Stimulated activated CD8-positive, alpha-beta memory T cell treated with anti-CD3 and anti-CD28 coated beads, Interleukin-15, amount 100 ng/mL, for 48 hours (primary cell): ENCODE results near the gene TEP1.
"Not testable (repeated sequence)": the region's sequence is repeated elsewhere in the genome, so short reads cannot be mapped to it uniquely, and the experiment has no call there.

Experiments
- DNase-seq, 2 donors: peaks; one replicate each; pipeline ENCODE4 v3.0.0-alpha.2; 2020; ENCODE audit warnings: low read depth in 2 of 2

Gene TEP1

DNA sequence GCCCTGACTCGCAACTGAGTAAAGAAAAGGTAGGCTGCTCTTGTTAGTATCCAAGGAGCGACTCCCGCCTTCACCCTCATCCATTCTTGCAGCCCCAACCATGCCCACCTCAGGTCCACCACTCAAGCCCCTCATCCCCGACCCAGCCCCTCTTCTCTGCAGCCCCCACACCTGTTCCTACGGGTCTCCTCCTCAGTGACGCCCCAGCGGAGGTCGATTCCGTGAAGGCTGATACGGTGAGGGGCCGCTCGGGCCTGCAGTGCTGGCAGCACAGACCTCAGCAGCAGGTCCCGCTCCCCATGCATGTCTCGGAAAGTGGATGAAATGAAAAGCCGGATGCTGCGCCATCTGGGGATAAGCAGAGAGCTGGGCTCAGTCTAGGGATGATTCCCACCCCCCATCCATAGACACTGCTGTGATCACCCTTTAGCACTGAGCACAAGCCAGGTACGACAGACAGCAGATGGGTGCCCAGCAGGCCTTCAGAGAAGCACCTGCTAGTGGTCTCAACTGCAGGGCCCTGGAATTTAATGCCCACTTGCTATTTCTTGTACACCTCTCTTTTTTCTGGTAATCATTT is 26.9 kb downstream of the TEP1 start:
- no peak for DNase-seq

DNA sequence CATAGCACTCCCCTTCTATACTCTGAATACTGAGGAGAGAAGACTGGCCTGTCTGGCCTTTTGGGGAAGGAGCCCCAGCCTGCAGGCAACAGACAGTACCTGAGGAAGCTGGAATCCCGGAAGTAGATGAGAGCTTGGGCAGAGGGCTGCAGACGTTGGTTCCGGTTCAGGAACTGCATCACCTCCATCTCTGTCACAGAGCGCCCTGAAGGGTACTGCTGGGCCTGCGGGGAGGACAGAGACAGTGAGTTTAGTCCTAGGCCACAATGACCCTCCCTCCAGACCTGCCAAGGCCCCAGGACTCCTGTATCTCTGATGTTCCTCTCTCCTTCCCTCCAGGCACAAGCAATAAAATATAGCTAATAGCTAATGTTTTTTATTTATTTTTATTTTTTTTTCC is 28.4 kb downstream of the TEP1 start:
- no peak for DNase-seq

DNA sequence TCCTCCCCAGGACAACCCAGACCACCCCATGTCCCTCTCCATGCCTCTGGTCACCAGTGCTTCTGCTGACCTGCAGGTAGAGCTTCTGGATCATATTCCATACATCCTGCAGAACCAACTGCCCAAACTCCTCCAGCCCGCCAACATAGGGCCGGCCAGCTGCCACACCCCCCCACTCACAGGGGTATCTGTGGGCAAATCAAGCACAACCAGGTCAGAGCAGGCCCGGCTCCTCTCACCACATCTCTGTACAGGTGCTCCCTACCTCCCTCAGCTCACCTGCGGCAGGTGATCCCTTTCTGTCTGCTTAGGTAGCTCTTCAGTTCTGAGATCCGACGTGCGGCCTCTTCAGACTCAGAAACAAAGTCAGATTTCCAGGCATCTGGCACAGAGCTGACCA is 29.0 kb downstream of the TEP1 start:
- DNase-seq: no peak

DNA sequence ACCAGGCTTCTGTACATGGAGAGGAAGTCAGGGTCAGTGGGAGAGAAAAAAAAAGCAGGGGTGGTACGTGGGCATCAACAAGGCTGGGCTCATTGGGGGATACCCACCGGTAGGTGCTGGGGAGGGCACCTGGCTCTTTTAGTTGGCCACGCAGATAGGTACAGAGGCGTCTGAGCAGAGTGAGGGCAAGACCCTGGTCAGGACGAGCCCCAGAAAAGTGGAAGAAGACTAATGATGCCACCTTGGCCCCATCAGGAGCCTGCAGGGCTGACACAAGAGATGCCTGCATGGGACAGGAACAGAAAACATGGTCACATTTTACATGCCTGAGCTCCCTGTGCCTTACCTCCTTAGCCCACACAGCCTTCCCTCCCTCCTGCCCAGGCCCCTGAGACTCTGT is 29.7 kb downstream of the TEP1 start:
- no peak for DNase-seq

DNA sequence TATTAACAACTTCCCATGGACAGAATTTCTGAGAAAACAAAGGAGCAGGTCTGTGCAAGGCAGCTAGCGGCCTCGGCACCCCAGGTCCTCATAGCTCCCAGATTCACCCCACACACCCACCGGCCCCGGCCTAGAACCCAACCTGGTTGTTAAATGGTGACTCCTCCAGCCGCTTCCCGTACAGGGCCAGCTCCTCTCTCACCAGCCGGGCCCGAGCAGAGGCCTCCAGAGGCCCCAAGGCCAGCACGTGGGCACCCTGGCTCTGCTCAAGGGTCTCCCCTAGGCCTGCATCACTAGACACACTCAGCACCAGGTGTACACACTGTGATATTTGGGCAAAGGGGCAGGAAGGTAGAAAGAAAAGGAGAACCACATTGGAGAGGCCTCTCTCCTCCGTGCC is 30.3 kb downstream of the TEP1 start:
- DNase-seq: no peak

DNA sequence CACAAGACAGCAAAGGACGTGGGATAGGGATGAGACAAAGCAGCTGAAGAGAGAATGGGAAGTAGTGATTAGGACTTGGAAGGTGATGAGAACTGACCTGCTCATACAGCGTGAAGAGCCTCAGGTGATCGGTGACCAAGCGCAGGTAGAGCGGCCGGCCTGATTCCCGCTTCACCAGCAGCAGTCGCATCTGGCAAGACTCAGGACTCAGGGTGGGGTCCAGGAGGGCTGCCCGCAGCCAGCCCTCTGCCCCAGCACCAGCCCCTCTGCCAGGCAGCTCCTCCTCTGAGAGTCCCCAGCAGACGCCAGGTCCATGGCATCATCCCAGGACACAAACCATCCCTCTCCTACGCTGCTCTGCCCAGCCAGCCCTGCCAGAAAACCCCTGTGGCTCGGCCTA is 30.8 kb downstream of the TEP1 start:
- no peak for DNase-seq

DNA sequence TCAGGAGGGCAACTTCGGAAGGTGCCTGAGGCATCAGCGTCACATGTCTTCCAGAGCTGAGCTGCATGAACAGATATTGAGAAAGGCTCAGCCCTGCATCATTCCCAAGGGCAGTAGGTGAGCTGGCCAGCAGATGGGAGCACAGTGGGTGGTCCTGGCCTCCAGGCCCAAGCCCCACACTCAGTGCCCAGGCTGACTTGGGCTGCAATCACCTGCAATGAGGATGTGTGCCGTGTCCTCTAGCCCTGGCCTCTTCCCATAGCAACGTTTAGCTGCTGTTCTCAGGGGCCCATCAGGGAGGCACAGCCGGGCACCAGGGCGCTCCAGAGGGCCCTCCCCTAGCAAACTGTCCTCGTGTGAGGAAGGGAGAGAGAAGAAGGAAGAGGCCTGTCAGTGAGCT is 32.0 kb downstream of the TEP1 start:
- DNase-seq: no peak

DNA sequence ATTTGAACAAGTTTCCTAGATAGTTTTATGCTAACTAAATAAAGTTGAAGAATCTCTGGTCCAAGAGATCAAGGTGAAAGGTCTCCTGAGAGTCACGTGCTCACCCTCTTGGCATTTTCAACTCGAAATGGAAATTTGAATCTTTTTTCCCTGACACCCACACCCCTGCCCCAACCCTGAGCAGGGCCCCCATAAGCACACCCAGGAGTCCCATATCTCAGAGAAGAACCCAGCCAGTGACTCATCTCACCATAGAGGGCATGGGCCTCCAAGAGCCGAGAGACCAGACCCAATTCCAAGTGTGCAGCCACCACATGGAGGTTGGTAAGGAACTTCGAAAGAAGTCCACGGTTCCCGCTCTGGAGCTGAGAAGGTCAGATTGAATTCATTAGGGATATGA is 32.6 kb downstream of the TEP1 start:
- no peak for DNase-seq

DNA sequence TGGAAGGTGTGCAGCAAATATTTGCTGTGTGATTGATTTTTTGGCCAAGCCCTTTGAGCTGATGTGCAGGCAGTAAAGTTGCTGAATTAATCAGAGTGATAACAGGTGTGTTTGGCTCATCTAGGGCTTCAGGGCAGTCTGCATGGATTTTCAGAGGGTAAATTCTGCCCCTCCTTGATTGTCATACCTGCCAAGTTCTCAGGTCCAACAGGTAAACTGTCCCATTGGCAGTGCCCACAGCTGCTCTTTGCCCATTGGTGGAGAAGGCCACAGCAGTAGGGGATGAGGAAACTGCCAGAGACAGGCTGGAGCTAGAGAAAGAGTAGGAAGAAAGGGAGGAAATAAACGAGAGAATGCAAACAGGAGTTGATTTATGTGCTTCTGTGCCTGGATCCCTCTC is 33.6 kb downstream of the TEP1 start:
- no peak for DNase-seq

DNA sequence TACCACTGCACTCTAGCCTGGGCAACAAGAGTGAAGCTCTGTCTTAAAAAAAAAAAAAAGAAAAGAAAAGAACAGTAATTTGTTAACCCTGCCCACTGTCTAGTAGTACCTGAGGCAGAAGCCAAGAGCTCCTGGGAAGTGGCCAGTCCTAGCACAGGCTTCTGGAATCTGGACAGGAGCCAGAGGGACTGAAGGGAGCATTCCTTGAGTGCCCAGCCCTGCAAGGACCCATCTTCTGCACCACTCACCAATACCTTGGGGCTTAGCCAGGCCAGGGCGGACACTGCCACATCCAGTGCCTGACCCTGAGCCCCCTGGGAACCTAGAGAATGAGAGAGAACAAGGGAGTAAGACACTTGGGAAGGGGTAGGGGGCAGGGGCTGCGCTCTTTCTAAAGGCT is 36.1 kb downstream of the TEP1 start:
- DNase-seq: no peak

DNA sequence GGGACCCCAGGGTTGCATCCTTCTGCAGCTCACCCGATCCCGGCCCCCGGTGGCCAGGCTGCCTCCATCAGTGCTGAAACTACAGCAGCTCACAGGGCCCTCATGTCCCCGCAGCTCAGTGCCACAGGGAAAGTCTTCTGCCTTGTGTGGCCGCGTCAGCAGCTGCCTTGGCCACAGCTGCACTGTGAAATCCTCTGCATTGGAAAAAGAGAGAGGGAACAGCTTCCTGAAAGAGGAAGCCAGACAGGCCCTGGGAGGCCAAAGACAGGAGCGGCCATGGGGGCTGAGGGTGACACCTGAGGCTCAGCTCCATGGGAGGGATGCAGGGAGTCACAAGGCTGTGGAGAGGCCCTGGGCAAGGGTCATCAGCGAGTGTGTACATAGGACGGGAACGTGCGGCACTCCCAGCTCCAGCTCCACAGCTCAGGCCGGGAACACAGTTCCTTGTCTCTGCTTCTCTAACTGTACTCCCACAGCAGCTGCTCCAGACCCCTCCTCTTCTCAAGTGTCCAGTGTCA is 37.2 kb downstream of the TEP1 start:
- DNase-seq: no peak

DNA sequence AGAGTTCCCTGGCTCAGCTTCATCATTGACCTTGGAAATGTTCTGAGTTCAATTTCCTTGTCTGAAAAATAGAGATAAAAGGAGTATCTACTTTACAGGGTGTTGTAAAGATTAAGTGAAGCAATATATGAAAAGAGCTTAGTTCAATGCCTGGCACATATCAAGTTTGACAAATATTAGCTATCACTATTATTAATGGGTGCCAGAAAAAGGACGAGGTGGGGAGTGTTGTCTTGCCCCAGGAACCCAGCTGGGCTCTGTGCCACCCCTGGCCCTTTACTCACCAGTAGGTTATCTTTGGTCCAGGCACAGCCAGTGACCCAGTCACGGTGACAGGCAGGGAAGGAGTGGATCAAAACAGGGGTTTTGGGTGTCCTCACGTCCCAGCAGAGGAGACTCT is 37.8 kb downstream of the TEP1 start:
- DNase-seq: no peak

DNA sequence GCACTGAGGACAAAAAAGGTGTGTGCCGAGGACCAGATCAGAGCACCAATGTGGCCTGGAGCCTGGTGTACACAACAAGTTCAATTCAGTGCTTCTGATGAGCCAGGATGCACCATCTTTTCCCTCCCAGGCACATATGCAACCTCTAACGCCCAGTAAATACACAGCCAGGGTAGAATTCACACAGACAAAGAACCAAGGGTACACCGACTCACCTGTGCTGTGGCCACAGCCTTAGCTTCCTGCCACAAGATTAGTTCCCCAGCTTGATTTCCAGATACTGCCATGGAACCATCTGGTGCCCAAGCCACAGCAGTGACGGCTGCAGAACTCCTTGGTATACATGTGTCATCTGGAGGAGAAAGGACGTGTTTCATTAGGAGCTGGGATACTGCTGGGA is 40.5 kb downstream of the TEP1 start:
- no peak for DNase-seq

DNA sequence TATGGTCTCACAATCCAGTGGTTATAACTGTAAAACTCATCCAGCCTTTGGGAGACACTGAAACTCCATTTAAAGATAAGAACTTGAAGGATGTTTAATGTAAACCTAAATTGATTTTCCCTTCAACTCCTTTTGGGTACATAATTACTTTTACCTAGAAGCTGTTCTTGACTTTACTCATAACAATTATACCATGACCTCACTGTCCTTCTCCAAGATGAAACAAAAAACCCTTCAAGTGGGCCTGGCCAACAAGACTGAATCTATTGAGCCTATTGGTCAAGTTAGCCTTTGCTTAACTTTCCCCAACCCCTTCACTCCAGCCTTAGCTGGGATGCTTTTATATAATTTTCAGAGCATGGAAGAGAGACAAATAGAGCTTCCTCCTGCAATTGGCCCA is 47.4 kb downstream of the TEP1 start:
- no peak for DNase-seq

DNA sequence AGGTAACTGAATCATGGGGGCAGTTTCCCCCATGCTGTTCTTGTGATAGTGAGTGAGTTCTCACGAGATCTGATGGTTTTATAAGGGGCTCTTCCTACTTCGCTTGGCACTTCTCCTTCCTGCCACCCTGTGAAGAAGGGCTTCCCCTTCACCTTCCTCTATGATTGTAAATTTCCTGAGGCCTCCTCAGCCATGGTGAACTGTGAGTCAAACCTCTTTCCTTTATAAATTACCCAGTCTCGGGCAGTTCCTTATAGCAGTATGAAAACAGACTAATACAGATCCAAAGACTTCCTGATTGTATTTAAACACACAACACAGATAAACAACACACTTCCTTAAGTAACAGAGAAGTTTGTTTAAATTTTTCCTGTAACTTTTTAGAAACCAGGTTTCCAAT is 54.8 kb downstream of the TEP1 start:
- not testable (repeated sequence) for DNase-seq

DNA sequence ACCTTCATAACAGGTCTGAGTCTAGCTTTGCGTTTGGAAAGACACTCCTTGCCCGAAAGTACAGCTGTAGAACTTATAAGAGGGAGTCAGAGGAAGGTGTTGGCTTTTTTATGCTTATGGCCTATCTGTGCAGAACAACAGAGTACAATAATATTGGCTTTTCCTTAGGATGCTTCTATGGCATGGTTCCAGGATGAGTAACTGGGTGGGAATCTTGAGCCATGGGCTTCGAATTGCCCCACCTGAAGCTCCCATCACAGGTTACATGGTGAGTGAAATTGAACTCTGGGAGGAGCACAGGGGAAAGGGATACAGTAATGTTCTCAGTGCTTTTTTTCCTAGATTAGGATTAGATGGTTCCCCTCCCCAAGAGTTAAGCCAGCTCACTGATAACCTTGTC is 56.9 kb downstream of the TEP1 start:
- no peak for DNase-seq

DNA sequence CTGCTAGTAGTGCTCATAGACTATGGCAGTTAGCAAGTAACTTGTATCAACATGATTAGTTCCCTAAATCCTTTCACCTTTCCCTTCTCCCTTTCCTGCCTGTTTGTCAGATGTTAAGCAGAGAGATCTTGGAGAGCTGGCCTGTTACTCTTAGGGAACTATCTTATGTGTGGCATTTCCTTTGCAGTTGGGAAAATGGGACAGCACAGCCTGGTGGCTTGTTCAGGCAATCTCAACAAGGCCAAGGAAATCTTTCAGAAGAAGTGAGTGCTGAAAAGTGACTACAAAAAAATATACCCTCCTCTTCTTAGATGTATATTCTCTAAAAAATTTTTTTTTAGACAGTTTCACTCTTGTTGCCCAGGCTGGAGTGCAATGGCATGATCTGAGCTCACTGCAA is 62.4 kb downstream of the TEP1 start:
- DNase-seq: no peak

DNA sequence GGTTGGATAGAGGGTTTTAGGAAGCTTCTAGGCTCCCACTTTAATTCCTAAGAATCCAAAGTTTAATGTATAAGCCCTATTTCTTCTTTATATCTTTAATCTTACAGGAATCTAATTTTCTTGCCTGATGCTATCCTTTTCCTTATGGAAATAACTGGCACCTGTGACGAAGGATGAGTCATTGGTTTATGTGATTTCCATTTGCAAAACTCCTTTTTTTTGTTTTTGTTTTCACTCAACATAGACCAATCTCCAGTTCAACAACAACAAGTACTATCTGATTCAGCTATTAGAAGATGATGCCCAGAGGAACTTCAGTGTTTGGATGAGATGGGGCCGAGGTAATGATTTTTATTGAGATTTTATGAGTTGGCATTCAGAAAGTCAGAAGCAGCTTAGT is 63.0 kb downstream of the TEP1 start:
- no peak for DNase-seq

DNA sequence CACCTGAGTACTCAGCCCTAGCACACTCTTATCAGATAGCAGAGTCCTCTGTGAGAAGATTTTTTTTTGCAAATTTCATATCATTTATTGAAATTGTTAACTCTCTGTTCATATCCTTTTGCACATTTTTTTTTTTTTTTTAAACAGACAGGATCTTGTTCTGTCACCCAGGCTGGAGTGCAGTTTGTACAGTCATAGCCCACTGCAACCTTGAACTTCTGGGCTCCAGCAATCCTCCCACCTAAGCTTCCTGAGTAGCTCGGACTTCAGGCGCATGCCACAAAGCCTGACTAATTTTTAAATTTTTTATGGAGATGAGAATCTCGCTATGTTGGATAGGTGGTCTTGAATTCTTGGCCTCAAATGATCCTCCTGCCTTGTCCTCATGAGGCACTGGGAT is 65.6 kb downstream of the TEP1 start:
- no peak for DNase-seq

DNA sequence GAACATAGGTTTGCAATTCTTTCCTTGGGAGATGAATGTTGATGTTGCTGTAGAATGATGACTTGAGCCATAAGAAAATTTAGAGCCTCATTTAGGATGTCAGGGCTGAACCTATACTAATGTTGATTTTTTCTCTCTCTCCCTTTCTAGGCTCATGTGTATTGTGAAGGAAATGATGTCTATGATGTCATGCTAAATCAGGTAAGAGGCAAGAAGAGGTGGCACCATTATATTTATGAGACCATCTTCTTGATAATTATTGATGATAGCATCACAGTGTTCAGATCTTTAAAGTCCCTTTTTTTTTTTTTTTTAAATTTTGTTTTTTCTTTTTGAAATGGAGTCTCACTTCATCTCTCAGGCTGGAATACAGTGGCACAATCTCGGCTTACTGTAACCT is 66.6 kb downstream of the TEP1 start:
- DNase-seq: no peak

DNA sequence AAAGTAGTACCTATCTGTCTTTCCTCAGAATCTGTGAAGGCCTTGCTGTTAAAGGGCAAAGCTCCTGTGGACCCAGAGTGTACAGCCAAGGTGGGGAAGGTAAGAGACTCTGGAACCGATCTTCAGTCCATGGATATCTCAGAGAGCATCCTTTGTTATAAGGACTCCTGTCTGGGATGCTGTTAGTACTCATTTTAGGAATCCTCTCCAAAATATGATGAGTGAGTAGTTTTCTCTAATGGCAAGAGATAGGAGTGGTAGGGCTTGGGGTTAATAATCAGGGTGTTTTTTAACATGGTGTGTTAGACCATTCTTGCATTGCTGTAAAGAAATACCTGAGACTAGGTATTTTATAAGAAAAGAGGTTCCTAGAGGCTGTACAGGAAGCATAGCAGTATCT is 67.9 kb downstream of the TEP1 start:
- DNase-seq: no peak

DNA sequence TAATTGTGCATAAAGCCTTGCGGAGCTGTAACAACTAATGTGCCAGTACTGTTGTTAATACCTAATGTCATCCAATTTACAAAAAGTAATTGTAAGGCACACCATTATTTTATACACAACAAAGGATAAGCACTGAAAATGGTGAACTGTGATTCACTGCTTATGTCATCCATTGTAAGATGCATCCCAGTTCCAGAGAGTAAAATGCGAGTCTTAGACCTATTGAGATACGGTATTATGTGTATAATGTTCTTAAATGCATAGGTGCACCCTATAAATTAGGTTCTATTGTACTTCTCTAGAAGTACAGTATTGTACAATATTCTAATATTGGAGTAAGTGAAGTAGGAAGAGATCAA is 69.5 kb downstream of the TEP1 start:
- DNase-seq: no peak

DNA sequence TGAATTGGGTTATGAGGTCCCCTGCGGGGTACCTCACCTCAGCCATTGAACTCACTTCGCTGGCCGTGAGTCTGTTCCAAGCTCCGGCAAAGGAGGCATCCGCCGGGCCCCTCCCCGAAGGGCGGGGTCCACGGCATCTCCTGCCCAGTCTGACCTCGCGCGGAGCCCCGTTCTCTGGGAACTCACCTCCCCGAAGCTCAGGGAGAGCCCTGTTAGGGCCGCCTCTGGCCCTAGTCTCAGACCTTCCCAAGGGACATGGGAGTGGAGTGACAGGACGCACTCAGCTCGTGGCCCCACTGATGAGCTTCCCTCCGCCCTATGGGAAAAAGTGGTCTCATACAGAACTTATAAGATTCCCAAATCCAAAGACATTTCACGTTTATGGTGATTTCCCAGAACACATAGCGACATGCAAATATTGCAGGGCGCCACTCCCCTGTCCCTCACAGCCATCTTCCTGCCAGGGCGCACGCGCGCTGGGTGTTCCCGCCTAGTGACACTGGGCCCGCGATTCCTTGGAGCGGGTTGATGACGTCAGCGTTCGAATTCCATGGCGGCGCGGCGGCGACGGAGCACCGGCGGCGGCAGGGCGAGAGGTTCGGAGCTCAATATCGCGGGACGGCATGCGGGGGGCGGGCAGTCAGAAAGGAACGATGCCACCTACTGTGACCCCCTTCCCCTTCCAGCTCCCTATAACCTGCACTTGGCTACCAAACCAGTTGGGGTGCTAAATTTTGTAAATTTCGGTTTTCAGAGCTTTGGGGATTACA is 70.0 kb downstream of the TEP1 start, which contains the start of gene PARP2:
Gene PARP2, plus strand, starts transcription at position 544 of the 770 bp plus-strand sequence. Its CDS starts 7 bp downstream, at position 551.
- peak; percentile 97 to 98 for DNase-seq

DNA sequence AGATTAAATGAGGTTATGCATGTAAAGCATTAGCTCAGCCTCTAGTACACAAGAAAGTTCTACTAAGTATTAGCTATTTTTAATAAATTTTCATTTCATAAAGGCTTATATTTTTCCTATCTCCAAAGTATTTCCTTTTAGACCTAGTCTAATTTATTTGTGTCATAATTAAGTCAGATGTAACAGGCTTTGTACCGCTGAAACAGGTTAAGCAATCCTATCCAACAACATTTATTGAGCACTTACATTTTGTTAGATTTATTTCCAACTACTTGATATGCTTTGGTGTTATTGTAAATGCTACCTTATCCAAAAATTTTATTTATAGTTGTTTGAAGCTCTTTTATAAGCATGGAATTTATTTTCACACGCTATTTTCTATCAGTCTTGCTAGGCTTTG is 71.7 kb downstream of the TEP1 start:
- DNase-seq: no peak
